HTR-8/SVneo (cell line): ENCODE results near the gene GLRX2.
A peak's percentile ranks its signal among the peaks of the same experiment; 100 is the strongest.
"Not testable (repeated sequence)": the region's sequence is repeated elsewhere in the genome, so short reads cannot be mapped to it uniquely, and the experiment has no call there.

Experiments
- DNase-seq: peaks from one replicate; pipeline ENCODE4 v3.0.0; 2011; ENCODE audit warnings: low spot score, mixed read lengths; ENCODE audit not compliant: insufficient read length
- FAIRE-seq: peaks from 2 replicates; lab custom pipeline; 2011; peaks lifted over from hg19 to GRCh38; lab: Jason Lieb, UNC

Gene GLRX2

GRCh38 chr1:193068013-193068412, 37.2 kb downstream of the GLRX2 start:
- FAIRE-seq (no peak), DNase-seq (no peak)

- DNase-seq: no peak
- FAIRE-seq: no peak
Measured at GRCh38 chr1:193066606-193067005, 38.6 kb downstream of the GLRX2 start.

GRCh38 chr1:193065954-193066353, 39.3 kb downstream of the GLRX2 start:
- DNase-seq: no peak
- FAIRE-seq: no peak

DNA sequence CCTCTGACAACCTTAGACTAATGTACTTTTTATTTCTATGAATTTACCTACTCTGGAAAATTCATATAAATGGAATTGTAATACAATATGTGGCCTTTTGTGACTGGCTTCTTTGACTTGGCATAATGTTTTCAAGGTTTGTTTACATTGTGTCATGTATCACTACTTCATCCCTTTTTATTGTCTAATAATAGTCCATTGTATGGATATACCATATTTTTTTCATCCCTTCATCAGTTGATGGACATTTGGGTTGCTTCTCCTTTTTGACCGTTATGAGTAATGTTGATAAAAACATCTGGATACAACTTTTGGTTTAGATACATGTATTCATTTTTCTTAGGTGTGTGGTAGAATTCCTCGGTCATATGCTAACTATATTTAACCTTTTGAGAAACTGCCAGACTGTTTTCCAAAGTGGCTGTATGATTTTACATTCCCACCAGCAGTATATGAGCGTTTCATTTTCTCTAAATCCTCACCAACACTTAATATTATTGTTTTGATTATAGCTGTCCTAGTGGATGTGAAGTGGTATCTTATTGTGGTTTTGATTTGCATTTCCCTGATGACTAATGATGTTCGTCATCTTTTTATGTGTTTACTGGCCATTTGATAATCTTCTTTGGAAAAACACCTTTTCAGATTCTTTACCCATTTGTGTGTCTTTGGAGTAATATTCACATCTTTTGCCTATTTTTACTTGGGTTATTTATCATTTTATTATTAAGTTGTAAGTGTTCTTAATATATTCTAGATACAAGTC, 42.3 kb downstream of the GLRX2 start:
- no peak for FAIRE-seq

DNA sequence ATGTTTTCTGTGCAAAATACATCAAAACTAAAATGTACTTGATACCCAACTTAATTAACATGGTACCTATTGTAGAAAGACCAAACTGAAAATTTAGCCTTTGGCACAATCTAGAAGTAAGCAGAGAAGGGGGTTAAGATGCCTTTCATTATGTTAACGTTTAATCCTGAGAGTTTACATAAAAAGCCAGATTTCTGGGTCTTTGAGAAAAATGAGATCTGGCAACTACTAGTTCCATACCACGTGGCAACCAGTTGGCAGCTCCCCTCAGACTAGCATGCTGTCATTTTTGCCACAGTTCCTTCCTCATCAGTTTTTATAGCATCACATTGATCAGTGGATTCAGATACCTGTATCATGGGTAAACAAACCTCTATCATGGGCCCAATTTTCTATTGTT, 44.3 kb downstream of the GLRX2 start:
- no peak for DNase-seq

More for the DNA sequence above, 42.3 kb downstream of the GLRX2 start:
- no peak for DNase-seq

DNA sequence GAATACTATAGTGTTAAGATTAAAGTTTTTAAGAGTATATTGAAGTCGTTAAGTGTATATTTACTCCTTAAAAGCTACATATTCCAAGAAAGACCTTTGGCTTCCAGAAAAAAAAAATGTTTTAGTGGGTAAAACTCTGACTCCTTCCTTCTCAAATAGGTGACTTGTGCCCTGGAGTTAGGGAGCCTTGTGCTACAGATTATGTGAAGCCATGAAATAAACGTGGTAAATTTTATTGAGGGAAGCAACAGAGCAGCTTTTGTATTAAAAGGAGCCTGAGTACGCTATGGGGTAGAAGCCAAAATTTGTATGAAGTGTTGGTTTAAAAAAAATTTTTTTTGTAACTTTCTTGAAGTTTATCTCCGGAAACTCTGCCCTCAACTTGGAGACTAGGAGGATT, 44.8 kb downstream of the GLRX2 start:
- FAIRE-seq (no peak), DNase-seq (no peak)

More for the DNA sequence above, 44.3 kb downstream of the GLRX2 start:
- FAIRE-seq: no peak

GRCh38 chr1:193060115-193060403, 45.2 kb downstream of the GLRX2 start:
- FAIRE-seq: no peak

GRCh38 chr1:193059282-193060114, 45.7 kb downstream of the GLRX2 start, which contains the start of the genes RO60 and UCHL5:
Gene RO60, plus strand, starts transcription at chr1:193059612. Its CDS starts 9,443 bp downstream, at chr1:193069055.
Gene UCHL5, minus strand, starts transcription at chr1:193059360. Its CDS starts 100 bp downstream, at chr1:193059260.
- DNase-seq (peak; percentile 95), FAIRE-seq (peak; percentile 90)

More at GRCh38 chr1:193060115-193060403, 45.2 kb downstream of the GLRX2 start:
- DNase-seq: no peak

- FAIRE-seq (no peak), DNase-seq (peak; percentile 15)
Measured at GRCh38 chr1:193058529-193059281, 46.5 kb downstream of the GLRX2 start.

DNA sequence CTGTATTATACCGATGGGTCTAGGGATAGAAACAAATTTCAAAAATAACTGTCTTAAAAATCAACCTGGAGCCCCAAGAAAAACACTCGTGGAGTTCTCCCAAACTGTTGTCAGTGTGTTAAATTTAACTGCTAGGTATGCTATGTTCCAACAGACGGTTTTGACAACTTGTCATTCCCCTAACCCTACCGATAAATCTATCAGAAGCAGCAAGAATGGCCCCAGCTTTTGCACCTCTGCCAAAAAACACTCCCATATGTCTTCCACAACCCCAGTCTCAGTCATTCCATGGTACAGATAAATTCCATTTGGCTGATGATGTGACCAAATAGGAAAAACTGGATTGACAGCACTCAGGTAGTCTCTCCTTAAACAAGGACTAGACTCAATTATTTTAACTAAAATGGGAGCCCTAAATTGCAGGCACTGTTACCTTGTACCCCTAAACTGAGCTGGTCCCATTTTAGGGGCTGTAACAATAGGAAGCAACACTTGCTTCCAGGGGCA, 51.0 kb downstream of the GLRX2 start:
- no peak for DNase-seq
- no peak for FAIRE-seq

DNA sequence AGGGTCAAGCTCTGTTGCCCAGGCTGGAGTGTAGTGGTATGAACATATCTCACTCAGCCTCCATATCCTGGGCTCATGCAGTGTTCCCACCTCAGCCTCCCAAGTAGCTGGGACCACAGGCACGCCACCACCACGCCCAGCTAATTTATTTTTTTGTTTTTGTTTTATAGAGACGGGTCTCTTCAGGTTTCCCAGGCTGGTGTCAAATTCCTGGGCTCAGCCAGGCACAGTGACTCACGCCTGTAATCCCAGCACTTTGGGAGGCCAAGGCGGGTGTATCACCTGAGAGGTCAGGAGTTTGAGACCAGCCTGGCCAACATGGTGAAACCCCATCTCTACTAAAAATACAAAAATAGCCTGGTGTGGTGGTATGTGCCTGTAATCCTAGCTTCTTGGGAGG, 56.3 kb downstream of the GLRX2 start:
- DNase-seq, FAIRE-seq: not testable (repeated sequence)
